Measurements from ENCODE around the gene FADS6.
A peak's percentile ranks its signal among the peaks of the same experiment; 100 is the strongest.
"Not testable (repeated sequence)": the region's sequence is repeated elsewhere in the genome, so short reads cannot be mapped to it uniquely, and the experiment has no call there.

Gene FADS6

GRCh38 chr17:74882517-74883240, 10.8 kb downstream of the FADS6 start:
- no peak for DNase-seq

- no peak for DNase-seq
Measured at GRCh38 chr17:74881073-74881472, 12.4 kb downstream of the FADS6 start.

GRCh38 chr17:74879308-74879707, 14.1 kb downstream of the FADS6 start:
- DNase-seq: no peak

GRCh38 chr17:74878658-74879057, 14.8 kb downstream of the FADS6 start:
- DNase-seq: no peak

- DNase-seq: no peak
Measured at GRCh38 chr17:74877592-74878548, 15.6 kb downstream of the FADS6 start.

- DNase-seq: no peak
Measured at GRCh38 chr17:74875977-74876593, 17.3 kb downstream of the FADS6 start.

GRCh38 chr17:74875155-74875976, 18.1 kb downstream of the FADS6 start:
- DNase-seq: peak; percentile 12

GRCh38 chr17:74874615-74875037, 18.8 kb downstream of the FADS6 start:
- no peak for DNase-seq

GRCh38 chr17:74873874-74874614, 19.4 kb downstream of the FADS6 start:
- DNase-seq: no peak

GRCh38 chr17:74873037-74873873, 20.2 kb downstream of the FADS6 start:
- DNase-seq: peak; percentile 99

- no peak for DNase-seq
Measured at GRCh38 chr17:74872313-74873036, 21.0 kb downstream of the FADS6 start, which contains the start of gene FDXR. FDXR (minus strand) TSS chr17:74872994; CDS start chr17:74872944, 50 bp downstream.

GRCh38 chr17:74871356-74872076, 21.9 kb downstream of the FADS6 start:
- no peak for DNase-seq

- no peak for DNase-seq
Measured at GRCh38 chr17:74870512-74870911, 22.9 kb downstream of the FADS6 start.

- not testable (repeated sequence) for DNase-seq
Measured at GRCh38 chr17:74870028-74870427, 23.4 kb downstream of the FADS6 start.

GRCh38 chr17:74868908-74869255, 24.6 kb downstream of the FADS6 start:
- DNase-seq: no peak

- no peak for DNase-seq
Measured at GRCh38 chr17:74868251-74868907, 25.1 kb downstream of the FADS6 start.

GRCh38 chr17:74866198-74866835, 27.1 kb downstream of the FADS6 start:
- no peak for DNase-seq

GRCh38 chr17:74865504-74866197, 27.8 kb downstream of the FADS6 start:
- no peak for DNase-seq

Measured in activated CD4-positive, alpha-beta T cell treated with anti-CD3 and anti-CD28 coated beads, Interleukin-10, Interleukin-2, amounts not matched to agents 100 ng/mL and 50 ng/mL, durations not matched to agents 16 hours and 8 hours (primary cell).